ENCODE data around the gene CHD2.
"Not testable (repeated sequence)": the region's sequence is repeated elsewhere in the genome, so short reads cannot be mapped to it uniquely, and the experiment has no call there.

CHD2 gene

GRCh38 chr15:93058904-93059427 lies 158.8 kb downstream of the CHD2 start:
- no peak overlapping the region for H3K4me3 ChIP-seq (ENCODE audit: low read depth, low read length)
- no peak for TF ChIP-seq CTCF (IDR thresholded peaks at IDR 0.05; ENCODE audit: borderline replicate concordance, insufficient read depth, low read depth, low read length)

GRCh38 chr15:93059442-93059841 lies 159.3 kb downstream of the CHD2 start:
- H3K4me3 ChIP-seq (ENCODE audit: low read depth, low read length) = no peak overlapping the region
- TF ChIP-seq CTCF (IDR thresholded peaks at IDR 0.05; ENCODE audit: borderline replicate concordance, insufficient read depth, low read depth, low read length) = no peak

GRCh38 chr15:93060336-93061248 lies 160.5 kb downstream of the CHD2 start:
- TF ChIP-seq CTCF (IDR thresholded peaks at IDR 0.05; ENCODE audit: borderline replicate concordance, insufficient read depth, low read depth, low read length) = no peak

GRCh38 chr15:93062628-93063261 lies 162.6 kb downstream of the CHD2 start:
- H3K4me3 ChIP-seq (ENCODE audit: low read depth, low read length) = not testable (repeated sequence)

More at GRCh38 chr15:93060336-93061248, 160.5 kb downstream of the CHD2 start:
- no peak overlapping the region for H3K4me3 ChIP-seq (ENCODE audit: low read depth, low read length)

- H3K4me3 ChIP-seq (ENCODE audit: low read depth, low read length) = no peak overlapping the region
- no peak for TF ChIP-seq CTCF (IDR thresholded peaks at IDR 0.05; ENCODE audit: borderline replicate concordance, insufficient read depth, low read depth, low read length)
Observed at GRCh38 chr15:93063262-93063671, 163.1 kb downstream of the CHD2 start.

- no peak overlapping the region for H3K4me3 ChIP-seq (ENCODE audit: low read depth, low read length)
- TF ChIP-seq CTCF (IDR thresholded peaks at IDR 0.05; ENCODE audit: borderline replicate concordance, insufficient read depth, low read depth, low read length) = no peak
Observed at GRCh38 chr15:93063796-93064690, 163.9 kb downstream of the CHD2 start.

GRCh38 chr15:93065641-93066045 lies 165.5 kb downstream of the CHD2 start:
- no peak overlapping the region for H3K4me3 ChIP-seq (ENCODE audit: low read depth, low read length)
- TF ChIP-seq CTCF (IDR thresholded peaks at IDR 0.05; ENCODE audit: borderline replicate concordance, insufficient read depth, low read depth, low read length) = no peak
